Neuronal stem cell (in vitro differentiated cells): ENCODE results near the gene DMD.

ENCODE experiments used
- DNase-seq: peaks from one replicate; pipeline ENCODE4 v3.0.0-alpha.2; 2013; ENCODE audit warnings: low spot score
- H2AFZ ChIP-seq: one replicate; pipeline ENCODE4 v1.6.1; 2013; ENCODE audit warnings: mild to moderate bottlenecking, low read length, inconsistent platforms
- H2AK5ac ChIP-seq: 2 replicates; pipeline ENCODE4 v1.6.1; 2013; ENCODE audit warnings: low read depth, mild to moderate bottlenecking, inconsistent platforms, low read length, moderate library complexity, mixed read lengths
- H2BK120ac ChIP-seq: 2 replicates; pipeline ENCODE4 v1.6.1; 2013; ENCODE audit warnings: low read depth, mild to moderate bottlenecking, inconsistent platforms, low read length, moderate library complexity, mixed read lengths
- H2BK12ac ChIP-seq: one replicate; pipeline ENCODE4 v1.6.1; 2013; ENCODE audit warnings: low read length, inconsistent platforms
- H2BK15ac ChIP-seq: 2 replicates; pipeline ENCODE4 v1.6.1; 2013; ENCODE audit warnings: mild to moderate bottlenecking, low read length, inconsistent platforms, mixed read lengths
- H2BK5ac ChIP-seq: one replicate; pipeline ENCODE4 v1.6.1; 2013; ENCODE audit warnings: inconsistent platforms, mild to moderate bottlenecking, low read length, moderate library complexity
- H3K14ac ChIP-seq: one replicate; pipeline ENCODE4 v1.6.1; 2013; ENCODE audit warnings: low read length, inconsistent platforms
- H3K18ac ChIP-seq: 2 replicates; pipeline ENCODE4 v1.6.1; 2013; ENCODE audit warnings: low read length, inconsistent platforms
- H3K23ac ChIP-seq: 2 replicates; pipeline ENCODE4 v1.6.1; 2013; ENCODE audit warnings: low read depth, mild to moderate bottlenecking, mixed read lengths, low read length, inconsistent platforms; ENCODE audit not compliant: poor library complexity
- H3K27ac ChIP-seq: replicated peaks from 3 replicates; pipeline ENCODE4 v1.5.1; 2013; ENCODE audit warnings: low read length, inconsistent platforms
- H3K27me3 ChIP-seq, 3 experiments: 2 replicates each; pipeline ENCODE4 v1.6.1; 2013; ENCODE audit warnings: low read length in 3 of 3, mild to moderate bottlenecking in 2 of 3, inconsistent platforms in 1 of 3, low read depth in 1 of 3, mixed read lengths in 1 of 3, moderate library complexity in 1 of 3; ENCODE audit not compliant: control insufficient read depth in 3 of 3, insufficient read depth in 3 of 3
- H3K36me3 ChIP-seq, 2 donors: replicated peaks in 1 of 2; 2 replicates each; pipeline ENCODE4 v1.6.1; 2013; ENCODE audit warnings: low read length in 2 of 2; ENCODE audit not compliant: control insufficient read depth in 2 of 2, insufficient read depth in 2 of 2
- H3K4ac ChIP-seq: 2 replicates; pipeline ENCODE4 v1.6.1; 2013; ENCODE audit warnings: inconsistent platforms, mild to moderate bottlenecking, low read length, moderate library complexity
- H3K4me1 ChIP-seq, 2 donors: 1 replicate in 1 of 2; 2 replicates in 1 of 2; pipeline ENCODE4 v1.6.1; 2013; ENCODE audit warnings: low read length in 2 of 2, low read depth in 1 of 2; ENCODE audit not compliant: control insufficient read depth in 2 of 2, insufficient read depth in 1 of 2
- H3K4me2 ChIP-seq: one replicate; pipeline ENCODE4 v1.6.1; 2013; ENCODE audit warnings: mild to moderate bottlenecking, low read length, inconsistent platforms; ENCODE audit not compliant: insufficient read depth, poor library complexity, severe bottlenecking
- H3K4me3 ChIP-seq, 2 donors: 2 replicates each; pipeline ENCODE4 v1.5.1; 2013; ENCODE audit warnings: low read length in 2 of 2, mild to moderate bottlenecking in 2 of 2, inconsistent platforms in 1 of 2, moderate library complexity in 1 of 2
- H3K79me1 ChIP-seq: one replicate; pipeline ENCODE4 v1.6.1; 2013; ENCODE audit warnings: low read depth, mild to moderate bottlenecking, inconsistent platforms, low read length, moderate library complexity
- H3K9ac ChIP-seq: one replicate; pipeline ENCODE4 v1.6.1; 2013; ENCODE audit warnings: mild to moderate bottlenecking, low read depth, low read length, inconsistent platforms; ENCODE audit not compliant: poor library complexity
- H3K9me3 ChIP-seq, 2 donors: replicated peaks in 1 of 2; 2 replicates each; pipeline versions ENCODE3 to v1.6.1; 2013; ENCODE audit warnings: low read length in 2 of 2, mild to moderate bottlenecking in 2 of 2, inconsistent platforms in 1 of 2, low read depth in 1 of 2, mixed read lengths in 1 of 2, moderate library complexity in 1 of 2; ENCODE audit not compliant: control insufficient read depth in 2 of 2, insufficient read depth in 1 of 2
- H4K8ac ChIP-seq: one replicate; pipeline ENCODE4 v1.6.1; 2013; ENCODE audit warnings: low read depth, mild to moderate bottlenecking, inconsistent platforms, low read length, moderate library complexity
- H4K91ac ChIP-seq: one replicate; pipeline ENCODE4 v1.6.1; 2013; ENCODE audit warnings: low read length, low read depth, mild to moderate bottlenecking, inconsistent platforms; ENCODE audit not compliant: poor library complexity
- WGBS, 2 donors: extraction: QIAGEN DNeasy Blood & Tissue Kit; methylation state at CpG; one replicate each; pipeline ENCODE4 v1.1.7; 2013; ENCODE audit warnings: missing lambda C conversion rate in 2 of 2, mixed read lengths in 1 of 2; ENCODE audit not compliant: insufficient read length in 2 of 2, insufficient replicate concordance in 1 of 2; ENCODE audit errors: extremely low coverage in 2 of 2; 5-methylcytosine and 5-hydroxymethylcytosine counted together

Gene DMD

DNA sequence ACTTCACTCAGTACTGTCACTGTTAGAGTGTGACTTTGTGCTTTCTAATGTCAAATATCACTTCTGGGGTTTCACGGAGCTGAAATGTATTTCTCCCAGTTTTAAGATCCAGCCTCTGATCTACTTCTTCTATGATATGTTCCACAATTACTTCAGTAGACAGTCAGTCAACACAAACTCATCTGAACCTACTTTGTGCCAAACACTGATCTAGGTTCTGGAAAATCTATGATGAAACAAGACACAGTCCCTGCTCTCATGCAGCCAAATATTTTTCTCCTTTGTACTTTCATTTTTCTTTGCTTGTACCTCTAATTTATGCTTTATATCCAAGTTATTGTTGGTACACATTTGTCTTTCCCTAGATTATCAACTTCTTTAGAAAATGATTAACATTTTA lies 1498.2 kb downstream of the DMD start:
- Histone ChIP-seq H3K9ac (no peak overlapping the region), H3K4ac (no peak overlapping the region), H2BK5ac (no peak overlapping the region), H3K23ac (no peak overlapping the region), H3K27ac (no peak overlapping the region), H4K8ac (no peak overlapping the region), H2BK15ac (no peak overlapping the region), H3K79me1 (no peaks in the 10 kb centered on the region), H3K14ac (no peak overlapping the region), H2BK12ac (no peak overlapping the region), H3K27me3 (no peaks in the 10 kb centered on the region), H3K9me3 (no peaks in the 10 kb centered on the region), H2AK5ac (no peak overlapping the region), H3K4me1 (peaks cover 0 to 6% of the 10 kb centered on the region in 2 donors), H2AFZ (no peak overlapping the region), H3K36me3 (no peaks in the 10 kb centered on the region), H4K91ac (no peak overlapping the region), H3K4me2 (no peak overlapping the region), H2BK120ac (no peak overlapping the region), H3K18ac (no peak overlapping the region), H3K4me3 (no peak overlapping the region)
- no peak for DNase-seq
- WGBS, 2 donors = no CpG with 5 or more reads among the region's 1 CpG

DNA sequence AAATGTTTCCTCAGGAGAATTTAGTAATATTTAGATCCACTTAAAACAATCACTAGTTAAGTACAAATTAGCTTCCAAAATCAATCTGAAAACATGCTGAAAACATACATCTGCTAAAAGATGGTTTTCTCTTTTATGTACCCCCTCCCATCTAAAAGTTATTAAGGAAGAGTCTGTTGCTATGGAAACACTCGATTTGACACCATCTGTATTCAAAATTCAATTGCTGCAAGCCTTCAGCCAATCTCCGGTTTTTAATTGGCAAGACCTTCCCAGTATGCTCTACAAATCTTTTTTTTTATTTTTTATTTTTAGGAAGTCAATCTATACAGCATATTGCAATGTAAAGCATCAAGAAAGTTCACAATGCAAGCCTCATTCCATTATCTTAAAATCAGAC lies 1500.2 kb downstream of the DMD start:
- Histone ChIP-seq H3K36me3 (no peaks in the 10 kb centered on the region), H3K14ac (no peak overlapping the region), H3K4me2 (no peak overlapping the region), H2BK15ac (no peak overlapping the region), H2BK120ac (no peak overlapping the region), H2AK5ac (no peak overlapping the region), H3K27ac (no peak overlapping the region), H4K8ac (no peak overlapping the region), H3K9me3 (no peaks in the 10 kb centered on the region), H3K4ac (no peak overlapping the region), H2AFZ (no peak overlapping the region), H3K23ac (no peak overlapping the region), H4K91ac (no peak overlapping the region), H2BK12ac (no peak overlapping the region), H3K9ac (no peak overlapping the region), H3K18ac (no peak overlapping the region), H3K27me3 (no peaks in the 10 kb centered on the region), H2BK5ac (no peak overlapping the region), H3K4me3 (no peak overlapping the region), H3K4me1 (no peaks in the 10 kb centered on the region), H3K79me1 (no peaks in the 10 kb centered on the region)
- DNase-seq = no peak
- WGBS, 2 donors = no CpG with 5 or more reads among the region's 2 CpGs

DNA sequence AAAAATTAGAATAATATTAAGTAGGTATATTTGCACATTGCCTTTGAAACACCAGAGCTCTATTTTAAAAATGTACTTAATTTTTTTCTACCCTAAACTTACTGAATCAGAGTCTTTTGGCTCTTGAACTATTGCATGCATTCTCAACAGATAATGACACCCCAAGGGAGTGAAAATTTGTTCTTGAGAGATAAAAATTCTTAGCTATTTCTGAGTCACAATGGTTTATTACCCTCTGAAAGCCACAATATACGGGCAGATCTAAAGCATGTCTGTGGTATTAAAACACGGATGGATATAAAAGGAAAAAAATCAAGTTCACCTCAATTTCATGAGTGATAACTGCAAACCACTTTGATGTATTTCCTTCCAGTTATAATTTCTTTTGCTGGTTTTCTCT lies 1503.2 kb downstream of the DMD start:
- WGBS, 2 donors = no CpG with 5 or more reads among the region's 2 CpGs
- no peak overlapping the region for H3K4me2 ChIP-seq

DNA sequence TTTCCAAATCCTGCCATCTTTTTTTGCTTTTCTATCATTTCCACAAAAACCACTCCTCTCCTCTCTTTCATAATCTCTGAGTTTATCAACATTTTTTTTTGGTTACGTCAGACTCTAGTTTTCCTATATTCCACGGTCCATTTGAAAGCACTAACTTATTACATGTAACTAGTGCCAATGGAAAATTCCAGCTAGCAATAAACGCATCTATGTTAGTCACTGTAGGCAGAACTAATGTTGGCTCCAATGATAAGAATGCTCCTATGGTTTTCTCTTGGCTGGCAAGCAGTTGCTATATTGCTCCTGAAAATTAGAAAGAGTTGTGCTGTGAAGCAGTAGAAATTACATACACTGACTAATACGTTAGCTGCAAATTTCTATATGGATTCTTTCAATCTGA lies 1504.9 kb downstream of the DMD start:
- WGBS, 2 donors = no CpG with 5 or more reads among the region's 4 CpGs
- no peak overlapping the region for H2BK12ac ChIP-seq

More for the DNA sequence above, 1503.2 kb downstream of the DMD start:
- Histone ChIP-seq H3K9ac (no peak overlapping the region), H3K23ac (no peak overlapping the region), H2BK5ac (no peak overlapping the region), H3K4ac (no peak overlapping the region), H4K91ac (no peak overlapping the region), H3K79me1 (no peaks in the 10 kb centered on the region), H3K36me3 (no peaks in the 10 kb centered on the region), H3K27me3 (no peaks in the 10 kb centered on the region), H3K18ac (no peak overlapping the region), H2BK120ac (no peak overlapping the region), H2AFZ (no peak overlapping the region), H3K27ac (no peak overlapping the region), H3K4me3 (no peak overlapping the region), H2AK5ac (no peak overlapping the region), H4K8ac (no peak overlapping the region), H2BK12ac (no peak overlapping the region), H2BK15ac (no peak overlapping the region), H3K4me1 (no peaks in the 10 kb centered on the region), H3K9me3 (no peaks in the 10 kb centered on the region), H3K14ac (no peak overlapping the region)
- no peak for DNase-seq

More for the DNA sequence above, 1504.9 kb downstream of the DMD start:
- no peak overlapping the region for H3K4me2 ChIP-seq
- H3K18ac ChIP-seq = no peak overlapping the region
- DNase-seq = no peak
- no peak overlapping the region for H3K4me3 ChIP-seq
- H3K23ac ChIP-seq = no peak overlapping the region
- H3K9me3 ChIP-seq = no peaks in the 10 kb centered on the region
- no peak overlapping the region for H2BK5ac ChIP-seq
- no peak overlapping the region for H2AFZ ChIP-seq
- H3K27ac ChIP-seq = no peak overlapping the region
- no peaks in the 10 kb centered on the region for H3K79me1 ChIP-seq
- no peak overlapping the region for H2AK5ac ChIP-seq
- no peaks in the 10 kb centered on the region for H3K4me1 ChIP-seq
- H3K9ac ChIP-seq = no peak overlapping the region
- no peak overlapping the region for H4K91ac ChIP-seq
- H3K27me3 ChIP-seq = no peaks in the 10 kb centered on the region
- no peak overlapping the region for H2BK120ac ChIP-seq
- no peak overlapping the region for H2BK15ac ChIP-seq
- H3K14ac ChIP-seq = no peak overlapping the region
- H3K36me3 ChIP-seq = no peaks in the 10 kb centered on the region
- no peak overlapping the region for H4K8ac ChIP-seq
- no peak overlapping the region for H3K4ac ChIP-seq
